Left lung (tissue), 10 donors: ENCODE results near the gene TEX48. TPM values are rescaled to one million over a fixed set of nuclear protein-coding genes. Genes with fewer than 3 reads are reported as not detected.

Source experiments
- ATAC-seq: fragments of 200-7000 bp; cut with Tn5 transposase; one replicate; pipeline ENCODE4 v1.9.1; 2020; ENCODE audit warnings: moderate library complexity
- DNase-seq, 4 donors: peaks; one replicate each; pipeline ENCODE4 v3.0.0-alpha.2; 2013 to 2020
- H3K27ac ChIP-seq, 2 donors: fragments of 200-600 bp; sonication (generic) in 1 of 2; one replicate each; pipeline versions ENCODE4 v1.5.0 to v1.8.0; 2020 to 2021
- H3K27me3 ChIP-seq, 2 donors: fragments of 200-600 bp; sonication (generic) in 1 of 2; one replicate each; pipeline versions ENCODE4 v1.5.0 to v1.8.0; 2020 to 2021
- H3K36me3 ChIP-seq, 2 donors: fragments of 200-600 bp; sonication (generic) in 1 of 2; one replicate each; pipeline versions ENCODE4 v1.5.0 to v1.8.0; 2020 to 2021
- H3K4me1 ChIP-seq, 2 donors: fragments of 200-600 bp; one replicate each; pipeline ENCODE4 v1.8.0; 2021
- H3K4me3 ChIP-seq, 2 donors: fragments of 200-600 bp; sonication (generic) in 1 of 2; one replicate each; pipeline versions ENCODE4 v1.5.0 to v1.8.0; 2020 to 2021; ENCODE audit warnings: mild to moderate bottlenecking in 1 of 2
- H3K9me3 ChIP-seq, 2 donors: fragments of 200-600 bp; sonication (generic) in 1 of 2; one replicate each; pipeline versions ENCODE4 v1.5.0 to v1.8.0; 2020 to 2021
- CTCF ChIP-seq, 2 donors: fragments of 200-600 bp; sonication (generic) in 1 of 2; IDR thresholded peaks; one replicate each; pipeline versions ENCODE4 v1.5.0 to v1.8.0; 2021; ENCODE audit warnings: antibody characterized with exemption in 2 of 2
- intact Hi-C, 2 donors: fragments of 100-400 bp; cut with DNase I; formaldehyde crosslinking; loops; one replicate each; pipeline versions ENCODE4 v1.11.2 to v1.14.2; 2022
- polyA plus RNA-seq, 6 donors: library from polyadenylated mRNA; unstranded; fragments of 120-200 nt; gene quantifications; one replicate each; pipeline ENCODE4 v1.2.1, GENCODE V29; 2013; ENCODE audit not compliant: insufficient read length in 6 of 6
- total RNA-seq, 2 donors: library from RNA; stranded (reverse); fragmentation: NEBNext Ultra II Directional; extraction: Animal tissue kit (Norgen Biotek cat#: 25700); gene quantifications; one replicate each; pipeline ENCODE4 v1.2.1, GENCODE V29; 2021
- donor health status: DM: no; HTN: yes; CAD: no.
- donor health status: DM: no; HTN: no; CAD: no.

Gene TEX48
- total and polyA plus RNA-seq, 8 donors: 0.35 to 0.41 TPM; not detected in 6

- DNase-seq (no peak), ATAC-seq (no peak)
- no peaks in the 10 kb centered on the region for H3K36me3 ChIP-seq
- TF ChIP-seq CTCF (IDR thresholded peaks at IDR 0.05): no peak
- intact Hi-C loops: no loop called here
- no peaks in the 10 kb centered on the region for H3K4me1 ChIP-seq
- H3K27me3 ChIP-seq: peaks cover 0 to 11% of the 10 kb centered on the region in 2 donors
- no peak overlapping the region for H3K27ac ChIP-seq
- no peaks in the 10 kb centered on the region for H3K9me3 ChIP-seq
- no peak overlapping the region for H3K4me3 ChIP-seq
Measured at GRCh38 chr9:114723931-114724330, 41.9 kb upstream of the TEX48 start.

DNA sequence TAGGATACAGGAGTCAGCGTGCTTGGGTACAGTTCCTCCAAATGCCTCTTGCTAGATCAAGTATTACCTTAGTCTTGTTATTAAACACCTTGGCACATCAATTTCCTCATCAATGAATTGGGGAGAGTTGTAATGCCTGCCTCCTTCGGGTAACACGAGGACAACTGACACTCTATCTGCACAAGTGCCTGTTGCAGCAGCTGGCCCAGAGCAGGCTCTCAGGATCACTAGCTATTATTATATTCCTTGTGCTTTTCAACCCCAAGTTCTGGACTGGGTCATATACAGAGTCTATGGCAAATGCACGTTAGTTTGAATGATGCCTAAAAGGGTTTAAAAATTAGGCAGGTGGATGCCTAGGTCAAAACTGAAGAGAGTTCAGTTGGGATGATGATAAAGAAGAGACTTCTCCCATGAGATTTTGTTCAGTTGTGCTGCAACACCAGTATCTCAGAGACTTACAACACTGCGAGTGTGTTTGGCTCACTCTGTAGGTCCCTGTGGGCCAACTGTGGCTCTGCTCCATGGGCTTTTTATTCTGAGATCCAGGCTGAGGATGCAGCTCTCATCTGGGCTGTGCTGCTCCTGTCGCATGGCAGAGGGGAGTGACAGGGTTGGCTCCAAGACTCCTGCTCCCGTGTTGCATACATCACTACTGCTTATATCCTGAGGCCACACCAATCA is 41.1 kb upstream of the TEX48 start:
- no peaks in the 10 kb centered on the region for H3K4me1 ChIP-seq
- ATAC-seq: no peak
- no peak for DNase-seq
- H3K27me3 ChIP-seq: peaks cover 0 to 11% of the 10 kb centered on the region in 2 donors
- no peaks in the 10 kb centered on the region for H3K36me3 ChIP-seq
- H3K27ac ChIP-seq: no peak overlapping the region
- no peaks in the 10 kb centered on the region for H3K9me3 ChIP-seq
- no peak for TF ChIP-seq CTCF (IDR thresholded peaks at IDR 0.05)
- no peak overlapping the region for H3K4me3 ChIP-seq
- intact Hi-C loops: no loop called here

DNA sequence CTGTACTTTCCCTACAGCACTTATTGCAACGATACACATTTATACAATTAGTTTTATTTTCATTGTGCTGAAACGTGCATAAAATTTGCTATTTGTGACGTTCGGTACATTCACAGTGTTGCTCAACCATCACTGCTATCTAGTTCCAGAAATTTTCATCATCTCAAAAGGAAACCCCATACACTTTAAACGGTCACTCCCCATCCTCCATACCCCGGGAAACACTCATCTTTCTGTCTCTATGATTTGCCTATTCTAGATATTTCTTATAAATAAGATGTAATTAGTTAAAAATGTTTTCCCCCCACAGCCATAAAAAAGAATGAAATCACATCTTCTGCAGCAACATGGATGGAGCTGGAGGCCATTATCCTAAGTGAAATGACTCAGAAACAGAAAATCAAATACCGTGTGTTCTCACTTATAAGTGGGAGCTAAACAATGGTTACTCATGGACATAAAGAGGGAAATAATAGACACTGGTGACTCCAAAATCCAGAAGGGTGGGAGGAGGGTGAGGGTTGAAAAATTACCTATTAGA is 40.2 kb upstream of the TEX48 start:
- DNase-seq (peak in 1 of 4 donors; percentile 16), ATAC-seq (no peak)
- intact Hi-C loops: no loop called here
- no peaks in the 10 kb centered on the region for H3K36me3 ChIP-seq
- no peaks in the 10 kb centered on the region for H3K9me3 ChIP-seq
- no peaks in the 10 kb centered on the region for H3K4me1 ChIP-seq
- TF ChIP-seq CTCF (IDR thresholded peaks at IDR 0.05): no peak
- peaks cover 0 to 11% of the 10 kb centered on the region in 2 donors for H3K27me3 ChIP-seq
- no peak overlapping the region for H3K27ac ChIP-seq
- H3K4me3 ChIP-seq: no peak overlapping the region

DNA sequence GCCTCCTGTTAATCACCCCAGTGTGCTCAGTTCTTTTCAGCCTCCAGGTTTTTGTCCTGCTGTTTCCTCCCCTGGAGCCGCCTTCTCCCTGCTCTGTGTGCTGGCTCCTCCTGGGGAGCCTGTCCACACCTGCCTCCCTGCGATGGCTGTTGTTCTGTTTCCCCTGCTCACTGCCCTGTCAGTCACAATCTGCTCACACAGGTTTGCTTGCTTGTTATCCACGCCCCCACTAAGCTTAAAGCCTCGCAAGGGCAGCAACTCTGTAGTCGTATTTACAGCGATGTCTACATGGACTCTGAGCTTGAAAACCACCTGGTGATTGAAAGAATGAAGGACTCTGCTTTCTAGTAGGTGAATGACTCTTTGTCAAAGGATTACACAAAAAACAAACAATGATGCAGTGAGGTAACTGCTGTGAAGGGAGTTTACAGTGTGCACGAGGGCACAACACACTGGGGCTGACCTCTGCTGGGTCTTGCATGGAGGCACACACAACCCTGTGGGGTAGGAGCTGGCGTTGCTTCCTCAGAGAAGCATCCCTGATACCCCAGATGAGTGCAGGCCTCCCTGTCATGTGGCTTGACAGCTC is 39.6 kb upstream of the TEX48 start:
- no peaks in the 10 kb centered on the region for H3K9me3 ChIP-seq
- TF ChIP-seq CTCF (IDR thresholded peaks at IDR 0.05): no peak
- no peak overlapping the region for H3K27ac ChIP-seq
- DNase-seq (peak in 1 of 4 donors; percentile 19), ATAC-seq (peak; percentile 19)
- intact Hi-C loops: no loop called here
- no peaks in the 10 kb centered on the region for H3K4me1 ChIP-seq
- peaks cover 0 to 11% of the 10 kb centered on the region in 2 donors for H3K27me3 ChIP-seq
- H3K36me3 ChIP-seq: no peaks in the 10 kb centered on the region
- H3K4me3 ChIP-seq: no peak overlapping the region

DNA sequence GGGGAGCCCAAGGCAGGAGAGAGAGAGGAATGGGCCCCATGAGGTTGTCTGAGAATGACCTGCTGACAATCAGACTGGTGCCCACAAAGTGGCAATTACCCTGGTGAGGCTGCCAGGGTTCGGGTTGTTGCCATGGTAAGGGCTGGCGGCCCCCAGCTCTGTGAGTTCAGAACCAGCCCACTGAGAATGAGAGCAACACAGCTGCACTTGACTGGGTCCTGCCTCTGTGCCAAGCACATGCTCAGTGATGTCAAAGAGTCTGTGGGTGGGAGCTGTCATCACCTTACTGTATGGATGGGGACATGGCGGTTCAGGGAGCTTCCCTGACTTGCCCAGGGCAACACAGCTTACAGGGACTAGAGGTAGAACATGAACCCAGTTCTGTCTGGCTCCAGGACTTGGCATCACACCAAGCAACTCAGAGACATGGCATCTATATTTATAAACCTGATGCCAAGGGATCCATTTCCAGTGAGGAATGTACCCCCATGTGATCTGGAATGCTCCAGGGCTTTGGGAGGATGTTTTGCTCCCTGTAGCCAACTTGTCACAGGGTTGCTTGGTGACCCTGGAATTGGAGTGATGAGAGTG is 38.2 kb upstream of the TEX48 start:
- ATAC-seq (no peak), DNase-seq (no peak)
- no peaks in the 10 kb centered on the region for H3K4me1 ChIP-seq
- no peak for TF ChIP-seq CTCF (IDR thresholded peaks at IDR 0.05)
- H3K4me3 ChIP-seq: no peak overlapping the region
- H3K27ac ChIP-seq: no peak overlapping the region
- no peaks in the 10 kb centered on the region for H3K9me3 ChIP-seq
- H3K36me3 ChIP-seq: no peaks in the 10 kb centered on the region
- H3K27me3 ChIP-seq: peaks cover 0 to 11% of the 10 kb centered on the region in 2 donors
- intact Hi-C loops: no loop called here
